A673 (cell line): ENCODE measurements around the gene ANKRD52. TPM values are rescaled to one million over a fixed set of nuclear protein-coding genes. Genes with fewer than 3 reads are reported as not detected.

Source experiments
- BruUV-seq: library from RNA; stranded (reverse); fragments of 400-500 nt; replicated peaks from 2 replicates; lab custom pipeline; 2021; lab: Mats Ljungman, UMichigan
- CTCF ChIA-PET: fragments of 300-600 bp; sonication (Branson Sonifier 250); formaldehyde crosslinking; loops from one replicate; lab custom pipeline; 2022; ENCODE audit warnings: antibody characterized with exemption; lab: Charles Lee
- POLR2A ChIA-PET: fragments of 300-600 bp; sonication (Branson Sonifier 250); formaldehyde crosslinking; loops from one replicate; lab custom pipeline; 2022; ENCODE audit warnings: antibody characterized with exemption; ENCODE audit not compliant: low non-redundant PET; lab: Charles Lee
- DNase-seq: peaks from one replicate; pipeline ENCODE4 v3.0.0-alpha.2; 2015; ENCODE audit warnings: low spot score
- H3K27ac ChIP-seq: fragments of 200-600 bp; sonication (generic); 2 replicates; pipeline ENCODE4 v1.5.1; 2016; ENCODE audit warnings: mixed run types, low read depth, mild to moderate bottlenecking, mixed read lengths, antibody characterized with exemption, low read length; ENCODE audit not compliant: poor library complexity, severe bottlenecking
- H3K27me3 ChIP-seq: fragments of 200-600 bp; sonication (generic); replicated peaks from 2 replicates; pipeline ENCODE4 v1.6.1; 2017; ENCODE audit warnings: mixed run types, low read depth, mild to moderate bottlenecking, mixed read lengths, antibody characterized with exemption, low read length; ENCODE audit not compliant: insufficient read depth, poor library complexity
- H3K36me3 ChIP-seq: fragments of 200-600 bp; sonication (generic); 2 replicates; pipeline ENCODE4 v1.6.1; 2016; ENCODE audit warnings: mixed run types, mild to moderate bottlenecking, mixed read lengths, antibody characterized with exemption, low read length; ENCODE audit not compliant: insufficient read depth, poor library complexity, severe bottlenecking
- H3K4me1 ChIP-seq: fragments of 200-600 bp; sonication (generic); 2 replicates; pipeline ENCODE4 v1.6.1; 2017; ENCODE audit warnings: mixed run types, mild to moderate bottlenecking, mixed read lengths, antibody characterized with exemption, low read length; ENCODE audit not compliant: insufficient read depth, poor library complexity, severe bottlenecking
- H3K4me3 ChIP-seq: fragments of 200-600 bp; sonication (generic); 2 replicates; pipeline ENCODE4 v1.5.1; 2016; ENCODE audit warnings: low read depth, mixed run types, mild to moderate bottlenecking, mixed read lengths, low read length; ENCODE audit not compliant: poor library complexity, severe bottlenecking
- H3K9me3 ChIP-seq: fragments of 200-600 bp; sonication (generic); 2 replicates; pipeline ENCODE4 v1.6.1; 2016; ENCODE audit warnings: mixed run types, low read depth, mild to moderate bottlenecking, mixed read lengths, antibody characterized with exemption, low read length; ENCODE audit not compliant: poor library complexity, severe bottlenecking
- EZH2 ChIP-seq: fragments of 200-600 bp; sonication (generic); IDR thresholded peaks from 2 replicates; pipeline ENCODE4 v1.6.1; 2017; ENCODE audit warnings: borderline replicate concordance, low read depth, mild to moderate bottlenecking, mixed read lengths, antibody characterized with exemption, low read length; ENCODE audit not compliant: poor library complexity, severe bottlenecking
- intact Hi-C: fragments of 100-400 bp; cut with micrococcal nuclease; formaldehyde crosslinking; loops from one replicate; pipeline ENCODE4 v1.10.0; 2022; ENCODE audit not compliant: unreplicated experiment
- total RNA-seq: library from RNA; stranded (reverse); gene quantifications from 2 replicates; pipeline ENCODE4 v1.2.3, GENCODE V29; 2021
- TF ChIP-seq, protein P1 (sequence below): fragments of 300-800, 200-600 bp; sonication (generic); conservative IDR thresholded peaks from 2 replicates; pipeline ENCODE4 v1.5.1; 2017; ENCODE audit warnings: low read depth, mild to moderate bottlenecking, antibody characterized with exemption, low read length, moderate library complexity, mixed read lengths

ANKRD52 gene
- total RNA-seq, 1 experiment from 2014 or later: 74.7 TPM

DNA sequence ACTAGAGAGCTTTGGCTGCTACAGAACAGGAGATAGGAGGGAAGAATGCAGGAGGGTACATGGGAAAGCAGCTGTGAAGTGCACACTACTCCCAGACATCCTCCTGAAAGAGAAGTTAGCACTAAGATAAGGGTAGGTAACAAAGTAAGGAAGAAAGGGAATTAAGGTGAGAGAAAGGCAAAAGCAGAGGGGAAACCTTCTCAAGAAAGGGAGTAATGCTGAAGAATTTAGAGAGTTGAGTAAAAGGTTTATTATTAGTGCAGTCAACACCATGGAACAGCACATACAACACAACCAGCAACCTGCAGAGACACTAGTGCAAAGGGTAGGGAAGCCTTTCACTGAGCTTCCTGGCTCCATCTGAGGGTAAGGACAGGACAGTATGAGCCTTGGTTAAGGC is 53.9 kb downstream of the ANKRD52 start:
- H3K36me3 ChIP-seq: peaks cover 30% of the 10 kb centered on the region
- H3K27me3 ChIP-seq: no peaks in the 10 kb centered on the region
- peaks cover 5% of the 10 kb centered on the region for H3K4me1 ChIP-seq
- CTCF ChIA-PET: no interaction called here
- BruUV-seq: no TSS peak
- no peak for DNase-seq
- TF ChIP-seq, protein P1, sequence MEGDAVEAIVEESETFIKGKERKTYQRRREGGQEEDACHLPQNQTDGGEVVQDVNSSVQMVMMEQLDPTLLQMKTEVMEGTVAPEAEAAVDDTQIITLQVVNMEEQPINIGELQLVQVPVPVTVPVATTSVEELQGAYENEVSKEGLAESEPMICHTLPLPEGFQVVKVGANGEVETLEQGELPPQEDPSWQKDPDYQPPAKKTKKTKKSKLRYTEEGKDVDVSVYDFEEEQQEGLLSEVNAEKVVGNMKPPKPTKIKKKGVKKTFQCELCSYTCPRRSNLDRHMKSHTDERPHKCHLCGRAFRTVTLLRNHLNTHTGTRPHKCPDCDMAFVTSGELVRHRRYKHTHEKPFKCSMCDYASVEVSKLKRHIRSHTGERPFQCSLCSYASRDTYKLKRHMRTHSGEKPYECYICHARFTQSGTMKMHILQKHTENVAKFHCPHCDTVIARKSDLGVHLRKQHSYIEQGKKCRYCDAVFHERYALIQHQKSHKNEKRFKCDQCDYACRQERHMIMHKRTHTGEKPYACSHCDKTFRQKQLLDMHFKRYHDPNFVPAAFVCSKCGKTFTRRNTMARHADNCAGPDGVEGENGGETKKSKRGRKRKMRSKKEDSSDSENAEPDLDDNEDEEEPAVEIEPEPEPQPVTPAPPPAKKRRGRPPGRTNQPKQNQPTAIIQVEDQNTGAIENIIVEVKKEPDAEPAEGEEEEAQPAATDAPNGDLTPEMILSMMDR: no peak
- no peak for TF ChIP-seq EZH2
- H3K9me3 ChIP-seq: no peaks in the 10 kb centered on the region
- no peak overlapping the region for H3K27ac ChIP-seq
- intact Hi-C loops: no loop called here
- POLR2A ChIA-PET: no interaction called here
- H3K4me3 ChIP-seq: no peak overlapping the region

DNA sequence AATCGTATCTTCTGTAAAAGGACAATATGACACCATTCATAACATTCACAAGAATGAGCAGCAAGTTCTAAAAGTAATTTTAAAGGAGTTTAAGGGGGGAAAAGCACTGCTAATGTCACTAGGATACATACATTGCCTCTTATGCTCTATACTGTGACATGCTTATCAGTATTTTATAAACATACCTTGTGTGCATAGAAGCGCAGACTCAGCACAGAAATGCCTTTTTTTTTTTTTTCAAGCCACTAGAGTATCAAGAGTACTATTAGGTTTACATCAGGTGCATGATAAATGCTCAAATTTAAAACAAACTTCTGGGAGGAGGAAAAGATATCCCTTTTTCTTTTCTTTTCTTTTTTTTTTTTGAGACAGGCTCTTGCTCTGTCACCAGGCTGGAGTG is 55.3 kb downstream of the ANKRD52 start:
- ChIA-PET POLR2A (no interaction called here), CTCF (no interaction called here)
- no peak overlapping the region for H3K27ac ChIP-seq
- intact Hi-C loops: no loop called here
- no peak overlapping the region for H3K4me3 ChIP-seq
- H3K27me3 ChIP-seq: no peaks in the 10 kb centered on the region
- BruUV-seq: no TSS peak
- no peak for TF ChIP-seq EZH2
- peaks cover 5% of the 10 kb centered on the region for H3K4me1 ChIP-seq
- no peaks in the 10 kb centered on the region for H3K9me3 ChIP-seq
- peaks cover 24% of the 10 kb centered on the region for H3K36me3 ChIP-seq
- DNase-seq: no peak

DNA sequence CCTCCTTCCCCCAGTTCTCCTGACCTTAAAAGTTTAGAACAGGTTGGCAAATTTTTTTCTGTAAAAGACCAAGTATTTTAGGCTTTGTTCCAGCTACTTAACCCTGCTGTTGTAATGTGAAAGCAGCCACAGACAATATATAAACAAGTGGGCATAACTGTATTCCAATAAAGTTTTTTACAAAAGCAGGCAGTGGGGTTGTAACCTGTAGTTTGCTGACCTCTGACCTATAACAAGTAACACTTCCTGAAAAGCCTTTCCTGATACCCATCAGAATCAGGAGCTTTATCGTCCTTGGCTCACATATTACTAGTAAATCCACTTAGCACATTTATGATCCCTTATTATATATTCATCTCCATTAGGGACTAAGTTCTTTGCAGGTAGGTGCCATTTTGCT is 55.8 kb downstream of the ANKRD52 start:
- intact Hi-C loops: no loop called here
- ChIA-PET CTCF (no interaction called here), POLR2A (no interaction called here)
- DNase-seq: no peak
- H3K36me3 ChIP-seq: peaks cover 20% of the 10 kb centered on the region
- H3K27ac ChIP-seq: no peak overlapping the region
- TF ChIP-seq, protein P1: no peak
- TF ChIP-seq EZH2: no peak
- no peaks in the 10 kb centered on the region for H3K9me3 ChIP-seq
- H3K4me3 ChIP-seq: no peak overlapping the region
- BruUV-seq: no TSS peak
- H3K4me1 ChIP-seq: peaks cover 5% of the 10 kb centered on the region
- no peaks in the 10 kb centered on the region for H3K27me3 ChIP-seq

DNA sequence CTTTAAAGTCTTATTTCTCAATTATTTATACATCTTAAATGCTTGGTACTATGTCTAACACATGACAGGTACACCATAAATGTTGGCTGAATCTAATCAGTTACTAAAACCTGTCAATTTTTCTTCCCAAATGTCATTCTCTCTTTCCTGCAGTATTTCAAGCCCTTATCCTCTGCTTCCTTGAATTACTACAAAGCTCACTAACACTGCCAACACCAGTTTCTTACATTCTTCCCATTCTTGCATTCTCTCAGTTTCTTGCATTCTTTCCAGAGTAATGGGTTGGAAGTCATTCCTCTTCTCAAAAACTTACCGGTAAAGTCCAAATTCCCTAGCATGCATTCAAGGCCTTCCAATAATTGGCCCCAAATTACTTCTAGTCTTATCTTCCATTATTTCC is 59.3 kb downstream of the ANKRD52 start:
- no peak for TF ChIP-seq EZH2
- TF ChIP-seq, protein P1: no peak
- intact Hi-C loops: no loop called here

More for the DNA sequence above, 59.3 kb downstream of the ANKRD52 start:
- Histone ChIP-seq H3K4me3 (no peak overlapping the region), H3K4me1 (peaks cover 9% of the 10 kb centered on the region), H3K36me3 (no peaks in the 10 kb centered on the region), H3K27me3 (no peaks in the 10 kb centered on the region), H3K9me3 (no peaks in the 10 kb centered on the region), H3K27ac (no peak overlapping the region)
- DNase-seq: no peak
- POLR2A ChIA-PET: no interaction called here
- CTCF ChIA-PET: interaction anchor here (0.6 to 0.8 kb wide), 2 partner anchors 9 to 28 kb away, joined by 3 read pairs; partner anchors contain the start of gene SMARCC2
- BruUV-seq: no TSS peak
